Measurements from ENCODE around the gene MARF1.
"Not testable (repeated sequence)": the region's sequence is repeated elsewhere in the genome, so short reads cannot be mapped to it uniquely, and the experiment has no call there.

MARF1 gene

GRCh38 chr16:15608398-15609285 is 34.3 kb downstream of the MARF1 start:
- no peak for TF ChIP-seq CTCF (IDR thresholded peaks at IDR 0.05; ENCODE audit: borderline replicate concordance, extremely low read depth, low read length, poor library complexity, severe bottlenecking)
- TF ChIP-seq EZH2 (IDR thresholded peaks at IDR 0.05; ENCODE audit: borderline replicate concordance, low read depth, low read length, severe bottlenecking), result no peak
- Histone ChIP-seq H3K79me2 (ENCODE audit: insufficient read depth, low read length) (no peaks in the 10 kb centered on the region), H3K4me1 (ENCODE audit: insufficient read depth, low read length) (no peaks in the 10 kb centered on the region), H2AFZ (ENCODE audit: low read depth, low read length) (no peak overlapping the region), H4K20me1 (ENCODE audit: insufficient read depth, low read length) (peaks cover 4% of the 10 kb centered on the region; the same call in 1 of the 2 replicates), H3K4me3 (ENCODE audit: low read depth in 1 of 2, low read length in 2 of 2) (no peak overlapping the region), H3K9ac (ENCODE audit: low read depth, low read length) (no peak overlapping the region), H3K9me3 (ENCODE audit: insufficient read depth, low read length, severe bottlenecking) (no peaks in the 10 kb centered on the region), H3K27me3 (ENCODE audit: insufficient read depth, low read length, poor library complexity) (no peaks in the 10 kb centered on the region), H3K4me2 (ENCODE audit: insufficient read depth, low read length) (no peak overlapping the region), H3K27ac (ENCODE audit: low read length) (no peak overlapping the region), H3K36me3 (ENCODE audit: insufficient read depth, low read length) (peaks cover 92% of the 10 kb centered on the region)
- ATAC-seq (ENCODE audit: insufficient read depth, low read depth), result no peak
- no peak for DNase-seq

- Histone ChIP-seq H3K36me3 (ENCODE audit: insufficient read depth, low read length) (peaks cover 94% of the 10 kb centered on the region), H3K27me3 (ENCODE audit: insufficient read depth, low read length, poor library complexity) (no peaks in the 10 kb centered on the region), H2AFZ (ENCODE audit: low read depth, low read length) (no peak overlapping the region), H3K4me3 (ENCODE audit: low read depth in 1 of 2, low read length in 2 of 2) (no peak overlapping the region), H3K27ac (ENCODE audit: low read length) (no peak overlapping the region), H4K20me1 (ENCODE audit: insufficient read depth, low read length) (peaks cover 4% of the 10 kb centered on the region; the same call in 1 of the 2 replicates), H3K9ac (ENCODE audit: low read depth, low read length) (no peak overlapping the region), H3K4me2 (ENCODE audit: insufficient read depth, low read length) (no peak overlapping the region), H3K4me1 (ENCODE audit: insufficient read depth, low read length) (no peaks in the 10 kb centered on the region), H3K9me3 (ENCODE audit: insufficient read depth, low read length, severe bottlenecking) (no peaks in the 10 kb centered on the region), H3K79me2 (ENCODE audit: insufficient read depth, low read length) (no peaks in the 10 kb centered on the region)
- no peak for DNase-seq
- ATAC-seq (ENCODE audit: insufficient read depth, low read depth), result no peak
- TF ChIP-seq CTCF (IDR thresholded peaks at IDR 0.05; ENCODE audit: borderline replicate concordance, extremely low read depth, low read length, poor library complexity, severe bottlenecking) (no peak), EZH2 (IDR thresholded peaks at IDR 0.05; ENCODE audit: borderline replicate concordance, low read depth, low read length, severe bottlenecking) (no peak)
Observed at GRCh38 chr16:15607700-15608396, 35.1 kb downstream of the MARF1 start.

- H2AFZ ChIP-seq (ENCODE audit: low read depth, low read length); H3K4me3 ChIP-seq (ENCODE audit: low read depth in 1 of 2, low read length in 2 of 2); H3K9ac ChIP-seq (ENCODE audit: low read depth, low read length); H3K79me2 ChIP-seq (ENCODE audit: insufficient read depth, low read length); DNase-seq; H4K20me1 ChIP-seq (ENCODE audit: insufficient read depth, low read length); ATAC-seq (ENCODE audit: insufficient read depth, low read depth); H3K27ac ChIP-seq (ENCODE audit: low read length); H3K9me3 ChIP-seq (ENCODE audit: insufficient read depth, low read length, severe bottlenecking); H3K27me3 ChIP-seq (ENCODE audit: insufficient read depth, low read length, poor library complexity); H3K4me2 ChIP-seq (ENCODE audit: insufficient read depth, low read length); H3K4me1 ChIP-seq (ENCODE audit: insufficient read depth, low read length): not testable (repeated sequence)
- H3K36me3 ChIP-seq (ENCODE audit: insufficient read depth, low read length), result peaks cover 94% of the 10 kb centered on the region
Observed at GRCh38 chr16:15607221-15607699, 35.7 kb downstream of the MARF1 start.
